D721Med (cell line): Measurements from ENCODE around the gene BANF2.
"Not testable (repeated sequence)": the region's sequence is repeated elsewhere in the genome, so short reads cannot be mapped to it uniquely, and the experiment has no call there.

Source experiments
- DNase-seq: peaks from one replicate; pipeline ENCODE4 v3.0.0; 2011; ENCODE audit warnings: low spot score; ENCODE audit not compliant: insufficient read length
- FAIRE-seq: peaks from 2 replicates; lab custom pipeline; 2011; peaks lifted over from hg19 to GRCh38; lab: Jason Lieb, UNC
- CTCF ChIP-seq: IDR thresholded peaks from 2 replicates; pipeline ENCODE4 v1.5.1; 2012; ENCODE audit warnings: mild to moderate bottlenecking, control low read depth; ENCODE audit not compliant: insufficient read depth; ENCODE audit errors: missing control alignments

The BANF2 gene

GRCh38 chr20:17773619-17774018 is 73.9 kb downstream of the BANF2 start:
- no peak for DNase-seq
- TF ChIP-seq CTCF: no peak
- no peak for FAIRE-seq

GRCh38 chr20:17775600-17775999 is 75.8 kb downstream of the BANF2 start:
- no peak for TF ChIP-seq CTCF
- DNase-seq: no peak
- no peak for FAIRE-seq

GRCh38 chr20:17776551-17776950 is 76.8 kb downstream of the BANF2 start:
- no peak for FAIRE-seq
- no peak for TF ChIP-seq CTCF
- no peak for DNase-seq

DNA sequence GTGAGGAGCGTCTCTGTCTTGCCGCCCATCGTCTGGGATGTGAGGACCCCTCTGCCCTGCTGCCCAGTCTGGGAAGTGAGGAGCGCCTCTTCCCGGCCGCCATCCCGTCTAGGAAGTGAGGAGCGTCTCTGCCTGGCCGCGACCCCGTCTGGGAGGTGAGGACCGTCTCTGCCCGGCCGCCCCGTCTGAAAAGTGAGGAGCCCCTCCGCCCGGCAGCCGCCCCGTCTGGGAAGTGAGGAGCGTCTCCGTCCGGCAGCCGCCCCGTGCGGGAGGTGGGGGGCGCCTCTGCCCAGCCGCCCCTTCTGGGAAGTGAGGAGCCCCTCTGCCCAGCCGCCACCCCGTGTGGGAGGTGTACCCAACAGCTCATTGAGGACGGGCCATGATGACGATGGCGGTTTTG is 79.2 kb downstream of the BANF2 start:
- not testable (repeated sequence) for FAIRE-seq, DNase-seq

DNA sequence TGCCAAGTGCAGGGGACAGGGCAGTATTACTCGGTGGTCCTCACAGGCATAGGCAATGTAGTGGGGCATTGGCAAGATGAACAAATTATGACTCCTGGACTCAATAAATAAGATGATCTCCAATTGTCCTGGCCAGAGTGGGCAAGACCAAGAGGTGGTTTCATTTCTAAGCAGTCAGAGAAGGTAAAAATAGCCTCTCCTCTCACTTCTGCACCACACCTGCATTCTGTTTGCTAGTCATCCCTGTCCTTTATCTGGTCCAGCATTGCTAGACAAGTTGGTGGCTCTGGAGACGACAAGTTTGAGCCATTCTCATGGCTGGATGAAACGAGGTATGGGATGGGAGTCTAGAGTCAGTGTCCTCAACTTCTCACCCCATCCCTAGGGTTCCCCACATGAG is 83.0 kb downstream of the BANF2 start:
- DNase-seq (no peak), FAIRE-seq (no peak)
- no peak for TF ChIP-seq CTCF

- no peak for TF ChIP-seq CTCF
- no peak for FAIRE-seq
- no peak for DNase-seq
Measured at GRCh38 chr20:17783671-17784070, 83.9 kb downstream of the BANF2 start.

DNA sequence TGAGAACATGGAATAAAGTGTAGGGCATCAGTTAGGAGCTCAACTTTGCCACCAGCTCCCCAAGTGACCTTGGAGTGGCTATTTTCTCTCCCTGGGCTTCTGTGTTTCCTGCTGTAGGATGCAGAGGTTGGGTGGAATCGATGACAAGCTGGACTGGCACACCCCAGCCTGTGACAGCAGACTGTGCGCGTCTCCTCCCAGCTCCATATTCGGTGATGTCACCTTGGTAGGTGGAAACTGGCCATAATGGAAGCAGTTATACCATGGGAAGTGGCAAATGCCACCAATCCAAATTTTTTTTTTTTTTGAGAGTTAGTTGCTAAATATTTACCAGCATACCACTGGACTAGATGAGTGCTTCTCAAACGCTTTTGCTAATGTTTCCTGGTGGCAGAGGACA is 85.2 kb downstream of the BANF2 start:
- FAIRE-seq (no peak), DNase-seq (no peak)
- TF ChIP-seq CTCF: no peak
